Liver (tissue), 9 donors: ENCODE results near the gene ORC5. TPM values are rescaled to one million over a fixed set of nuclear protein-coding genes. Genes with fewer than 3 reads are reported as not detected.
A peak's percentile ranks its signal among the peaks of the same experiment; 100 is the strongest.

Experiments
- DNase-seq: peaks from one replicate; pipeline ENCODE4 v3.0.0-alpha.2; 2017; ENCODE audit warnings: low spot score
- H3K27ac ChIP-seq, 2 donors: one replicate each; pipeline ENCODE4 v1.7.0; 2013; ENCODE audit warnings: inconsistent platforms in 2 of 2, low read length in 2 of 2, control low read depth in 1 of 2, low read depth in 1 of 2, mild to moderate bottlenecking in 1 of 2
- H3K27me3 ChIP-seq, 4 donors: one replicate each; pipeline versions ENCODE4 v1.6.1 to v1.7.0; 2013; ENCODE audit warnings: low read length in 3 of 4, inconsistent platforms in 1 of 4, mild to moderate bottlenecking in 1 of 4, moderate library complexity in 1 of 4; ENCODE audit not compliant: control insufficient read depth in 4 of 4, insufficient read depth in 4 of 4
- H3K36me3 ChIP-seq, 4 donors: one replicate each; pipeline versions ENCODE4 v1.6.1 to v1.7.0; 2013; ENCODE audit warnings: low read length in 3 of 4, mild to moderate bottlenecking in 3 of 4, low read depth in 1 of 4, moderate library complexity in 1 of 4; ENCODE audit not compliant: control insufficient read depth in 4 of 4, insufficient read depth in 3 of 4
- H3K4me1 ChIP-seq, 4 donors: one replicate each; pipeline versions ENCODE4 v1.6.1 to v1.7.0; 2013; ENCODE audit warnings: low read length in 3 of 4, mild to moderate bottlenecking in 3 of 4, moderate library complexity in 1 of 4; ENCODE audit not compliant: control insufficient read depth in 4 of 4, insufficient read depth in 4 of 4
- H3K4me3 ChIP-seq, 3 donors: one replicate each; pipeline versions ENCODE4 v1.6.1 to v1.7.0; 2013; ENCODE audit warnings: low read length in 3 of 3, control low read depth in 1 of 3, low read depth in 1 of 3, mild to moderate bottlenecking in 1 of 3
- H3K9ac ChIP-seq, 2 donors: one replicate each; pipeline ENCODE4 v1.7.0; 2013; ENCODE audit warnings: low read length in 2 of 2, mild to moderate bottlenecking in 2 of 2, moderate library complexity in 2 of 2, control low read depth in 1 of 2, low read depth in 1 of 2
- H3K9me3 ChIP-seq, 4 donors: one replicate each; pipeline versions ENCODE4 v1.6.1 to v1.7.0; 2013; ENCODE audit warnings: low read length in 3 of 4; ENCODE audit not compliant: control insufficient read depth in 4 of 4
- EGR1 ChIP-seq, 2 donors: IDR thresholded peaks; 2 replicates each; pipeline ENCODE4 v1.6.1; 2016 to 2018; ENCODE audit warnings: antibody characterized with exemption in 2 of 2, low read depth in 2 of 2
- FOXA2 ChIP-seq: IDR thresholded peaks from 2 replicates; pipeline ENCODE4 v1.6.1; 2016; ENCODE audit warnings: antibody characterized with exemption
- GABPA ChIP-seq, 2 donors: IDR thresholded peaks in 1 of 2; conservative IDR thresholded peaks in 1 of 2; 2 replicates each; pipeline ENCODE4 v1.6.1; 2016; ENCODE audit warnings: antibody characterized with exemption in 2 of 2, mild to moderate bottlenecking in 1 of 2, moderate library complexity in 1 of 2
- HNF4A ChIP-seq, 2 donors: conservative IDR thresholded peaks; 2 replicates each; pipeline ENCODE4 v1.6.1; 2016; ENCODE audit warnings: antibody characterized with exemption in 2 of 2, mild to moderate bottlenecking in 2 of 2
- HNF4G ChIP-seq: IDR thresholded peaks from 2 replicates; pipeline ENCODE4 v1.6.1; 2016; ENCODE audit warnings: antibody characterized with exemption
- JUND ChIP-seq, 2 donors: IDR thresholded peaks; 2 replicates each; pipeline ENCODE4 v1.6.1; 2016; ENCODE audit warnings: antibody characterized with exemption in 2 of 2
- RAD21 ChIP-seq, 2 donors: IDR thresholded peaks; 2 replicates each; pipeline ENCODE4 v1.6.1; 2016; ENCODE audit warnings: antibody characterized with exemption in 2 of 2, mild to moderate bottlenecking in 2 of 2
- RXRA ChIP-seq, 2 donors: IDR thresholded peaks; 2 replicates each; pipeline ENCODE4 v1.6.1; 2017 to 2018; ENCODE audit warnings: antibody characterized with exemption in 2 of 2, mild to moderate bottlenecking in 1 of 2
- SP1 ChIP-seq: IDR thresholded peaks from 2 replicates; pipeline ENCODE4 v1.6.1; 2018; ENCODE audit warnings: antibody characterized with exemption, mild to moderate bottlenecking
- TAF1 ChIP-seq: conservative IDR thresholded peaks from 2 replicates; pipeline ENCODE4 v1.6.1; 2016; ENCODE audit warnings: antibody characterized with exemption, mild to moderate bottlenecking
- WGBS: extraction: QIAGEN DNeasy Blood & Tissue Kit; methylation state at CpG from one replicate; pipeline ENCODE4 v1.1.7; 2013; 5-methylcytosine and 5-hydroxymethylcytosine counted together
- polyA plus RNA-seq, 2 donors: library from polyadenylated mRNA; stranded (reverse) in 1 of 2; unstranded in 1 of 2; fragments of 200-250 nt in 1 of 2; fragments of >200 nt in 1 of 2; fragmentation: Nextera tagmentation in 1 of 2; extraction: Ambion mirVana in 1 of 2; gene quantifications; one replicate each; pipeline versions ENCODE4 v1.2.1 to v1.2.3, GENCODE V29; 2013 to 2015
- total RNA-seq, 2 donors: library from RNA; depleted of rRNA; stranded (reverse); fragments of >200 nt; gene quantifications; one replicate each; pipeline ENCODE4 v1.2.3, GENCODE V29; 2014
- TF ChIP-seq, protein P1 (sequence below): IDR thresholded peaks from 2 replicates; pipeline ENCODE4 v1.6.1; 2016; ENCODE audit warnings: antibody characterized with exemption
- TF ChIP-seq, protein P2 (sequence below): IDR thresholded peaks from 2 replicates; pipeline ENCODE4 v1.6.1; 2016; ENCODE audit warnings: antibody characterized with exemption
- TF ChIP-seq, protein P3 (sequence below): IDR thresholded peaks from 2 replicates; pipeline ENCODE4 v1.6.1; 2016; ENCODE audit warnings: antibody characterized with exemption
- TF ChIP-seq, protein P4 (sequence below): IDR thresholded peaks from 2 replicates; pipeline ENCODE4 v1.6.1; 2016; ENCODE audit warnings: antibody characterized with exemption, mild to moderate bottlenecking
- donor health status: healthy.
- donor health status: healthy.
- donor health status: healthy.
- donor health status: healthy.
- donor health status: healthy.

ORC5 gene
- total and polyA plus RNA-seq, 4 donors = 8.4 to 20.7 (median 11.5) TPM

DNA sequence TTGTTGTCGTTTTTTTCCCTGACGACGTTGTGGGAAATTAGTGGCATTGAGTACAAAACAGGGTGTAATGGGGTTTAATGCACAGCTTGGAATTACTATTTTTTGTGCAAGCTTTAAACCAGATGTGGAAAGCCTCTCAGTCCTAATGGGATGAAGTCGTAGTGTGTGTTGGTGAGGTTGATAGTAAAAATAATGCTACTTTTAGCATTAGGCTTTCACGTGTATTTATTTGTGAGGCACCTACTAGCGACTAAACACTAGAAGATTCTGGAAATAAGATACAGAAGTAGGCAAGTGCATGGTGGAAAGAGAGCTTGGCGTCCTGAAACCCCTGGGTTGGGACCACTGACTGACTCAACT, 588 bp upstream of the ORC5 start:
- Histone ChIP-seq H3K9ac (peak overlapping the region in 1 of 2 donors; percentile 80), H3K4me1 (peaks cover 4 to 22% (median 17%) of the 10 kb centered on the region in 4 donors), H3K4me3 (peak overlapping the region; percentile 69 to 88 (median 78)), H3K36me3 (peaks cover 0 to 3% (median 1%) of the 10 kb centered on the region in 4 donors), H3K9me3 (no peaks in the 10 kb centered on the region), H3K27ac (peak overlapping the region in 1 of 2 donors; percentile 62), H3K27me3 (no peaks in the 10 kb centered on the region)
- 39% methylated on average over 7 of the region's 7 CpGs for WGBS
- TF ChIP-seq RAD21 (IDR thresholded peaks at IDR 0.05) = no peak
- TF ChIP-seq, protein P1, sequence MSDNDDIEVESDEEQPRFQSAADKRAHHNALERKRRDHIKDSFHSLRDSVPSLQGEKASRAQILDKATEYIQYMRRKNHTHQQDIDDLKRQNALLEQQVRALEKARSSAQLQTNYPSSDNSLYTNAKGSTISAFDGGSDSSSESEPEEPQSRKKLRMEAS = no peak
- no peak for DNase-seq

DNA sequence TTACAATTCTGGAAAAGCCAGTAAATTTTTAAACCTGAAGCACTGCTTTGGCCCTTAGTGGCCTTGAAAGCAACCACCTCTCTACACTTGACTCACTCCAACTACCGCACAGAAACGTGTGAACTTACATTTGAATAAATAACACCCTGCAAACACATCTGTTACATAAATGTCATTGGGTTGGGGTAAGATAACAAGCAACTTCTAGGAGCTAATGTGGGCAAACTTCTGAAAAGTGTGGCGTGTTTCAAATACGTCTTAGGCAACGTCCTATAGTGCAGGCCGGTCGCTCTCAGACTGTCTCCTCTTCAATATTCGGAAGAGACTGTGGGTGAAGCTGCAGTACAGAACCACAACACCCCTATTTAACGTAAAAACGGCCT, 474 bp downstream of the ORC5 start:
- no peak for DNase-seq
- Histone ChIP-seq H3K27ac (peak overlapping the region; percentile 56 to 62), H3K27me3 (no peaks in the 10 kb centered on the region), H3K36me3 (peaks cover 0 to 11% (median 8%) of the 10 kb centered on the region in 4 donors), H3K9me3 (no peaks in the 10 kb centered on the region), H3K4me3 (peak overlapping the region; percentile 69 to 88 (median 78)), H3K4me1 (peaks cover 4 to 22% (median 17%) of the 10 kb centered on the region in 4 donors), H3K9ac (peak overlapping the region; percentile 73 to 80)
- TF ChIP-seq HNF4G = no peak
- TF ChIP-seq, protein P2, sequence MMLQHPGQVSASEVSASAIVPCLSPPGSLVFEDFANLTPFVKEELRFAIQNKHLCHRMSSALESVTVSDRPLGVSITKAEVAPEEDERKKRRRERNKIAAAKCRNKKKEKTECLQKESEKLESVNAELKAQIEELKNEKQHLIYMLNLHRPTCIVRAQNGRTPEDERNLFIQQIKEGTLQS = no peak
- no peak for TF ChIP-seq HNF4A (conservative IDR thresholded peaks at IDR 0.05)
- TF ChIP-seq, protein P3, sequence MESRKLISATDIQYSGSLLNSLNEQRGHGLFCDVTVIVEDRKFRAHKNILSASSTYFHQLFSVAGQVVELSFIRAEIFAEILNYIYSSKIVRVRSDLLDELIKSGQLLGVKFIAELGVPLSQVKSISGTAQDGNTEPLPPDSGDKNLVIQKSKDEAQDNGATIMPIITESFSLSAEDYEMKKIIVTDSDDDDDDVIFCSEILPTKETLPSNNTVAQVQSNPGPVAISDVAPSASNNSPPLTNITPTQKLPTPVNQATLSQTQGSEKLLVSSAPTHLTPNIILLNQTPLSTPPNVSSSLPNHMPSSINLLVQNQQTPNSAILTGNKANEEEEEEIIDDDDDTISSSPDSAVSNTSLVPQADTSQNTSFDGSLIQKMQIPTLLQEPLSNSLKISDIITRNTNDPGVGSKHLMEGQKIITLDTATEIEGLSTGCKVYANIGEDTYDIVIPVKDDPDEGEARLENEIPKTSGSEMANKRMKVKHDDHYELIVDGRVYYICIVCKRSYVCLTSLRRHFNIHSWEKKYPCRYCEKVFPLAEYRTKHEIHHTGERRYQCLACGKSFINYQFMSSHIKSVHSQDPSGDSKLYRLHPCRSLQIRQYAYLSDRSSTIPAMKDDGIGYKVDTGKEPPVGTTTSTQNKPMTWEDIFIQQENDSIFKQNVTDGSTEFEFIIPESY = no peak
- TF ChIP-seq TAF1 = no peak
- TF ChIP-seq GABPA (IDR thresholded peaks at IDR 0.05 in 1 of 2, conservative IDR thresholded peaks at IDR 0.05 in 1 of 2) = no peak
- TF ChIP-seq, protein P4, sequence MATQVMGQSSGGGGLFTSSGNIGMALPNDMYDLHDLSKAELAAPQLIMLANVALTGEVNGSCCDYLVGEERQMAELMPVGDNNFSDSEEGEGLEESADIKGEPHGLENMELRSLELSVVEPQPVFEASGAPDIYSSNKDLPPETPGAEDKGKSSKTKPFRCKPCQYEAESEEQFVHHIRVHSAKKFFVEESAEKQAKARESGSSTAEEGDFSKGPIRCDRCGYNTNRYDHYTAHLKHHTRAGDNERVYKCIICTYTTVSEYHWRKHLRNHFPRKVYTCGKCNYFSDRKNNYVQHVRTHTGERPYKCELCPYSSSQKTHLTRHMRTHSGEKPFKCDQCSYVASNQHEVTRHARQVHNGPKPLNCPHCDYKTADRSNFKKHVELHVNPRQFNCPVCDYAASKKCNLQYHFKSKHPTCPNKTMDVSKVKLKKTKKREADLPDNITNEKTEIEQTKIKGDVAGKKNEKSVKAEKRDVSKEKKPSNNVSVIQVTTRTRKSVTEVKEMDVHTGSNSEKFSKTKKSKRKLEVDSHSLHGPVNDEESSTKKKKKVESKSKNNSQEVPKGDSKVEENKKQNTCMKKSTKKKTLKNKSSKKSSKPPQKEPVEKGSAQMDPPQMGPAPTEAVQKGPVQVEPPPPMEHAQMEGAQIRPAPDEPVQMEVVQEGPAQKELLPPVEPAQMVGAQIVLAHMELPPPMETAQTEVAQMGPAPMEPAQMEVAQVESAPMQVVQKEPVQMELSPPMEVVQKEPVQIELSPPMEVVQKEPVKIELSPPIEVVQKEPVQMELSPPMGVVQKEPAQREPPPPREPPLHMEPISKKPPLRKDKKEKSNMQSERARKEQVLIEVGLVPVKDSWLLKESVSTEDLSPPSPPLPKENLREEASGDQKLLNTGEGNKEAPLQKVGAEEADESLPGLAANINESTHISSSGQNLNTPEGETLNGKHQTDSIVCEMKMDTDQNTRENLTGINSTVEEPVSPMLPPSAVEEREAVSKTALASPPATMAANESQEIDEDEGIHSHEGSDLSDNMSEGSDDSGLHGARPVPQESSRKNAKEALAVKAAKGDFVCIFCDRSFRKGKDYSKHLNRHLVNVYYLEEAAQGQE = no peak
- TF ChIP-seq JUND (IDR thresholded peaks at IDR 0.05) = no peak
- no peak for TF ChIP-seq RAD21 (IDR thresholded peaks at IDR 0.05)
- TF ChIP-seq FOXA2 = no peak
- TF ChIP-seq SP1 = no peak
- TF ChIP-seq, protein P1 = no peak
- no peak for TF ChIP-seq EGR1 (IDR thresholded peaks at IDR 0.05; ENCODE audit: low read depth in 2 of 2)
- no peak for TF ChIP-seq RXRA (IDR thresholded peaks at IDR 0.05)
- WGBS = under 1% methylated on average over 10 of the region's 10 CpGs
